PC-9 (cell line): ENCODE measurements around the gene ANP32B.

Source experiments
- CTCF ChIP-seq: fragments of 200-600 bp; sonication (generic); conservative IDR thresholded peaks from 2 replicates; pipeline ENCODE4 v1.6.1; 2017; ENCODE audit warnings: mixed run types, antibody characterized with exemption, mild to moderate bottlenecking, moderate library complexity
- EZH2 ChIP-seq: fragments of 200-600 bp; sonication (generic); IDR thresholded peaks from 2 replicates; pipeline ENCODE4 v1.8.0; 2017; ENCODE audit warnings: antibody characterized with exemption, low read depth

- TF ChIP-seq CTCF (no peak), EZH2 (no peak)
Measured at GRCh38 chr9:97993000-97993399, 9.9 kb downstream of the ANP32B start.
